Measurements from ENCODE around the gene LRG1.
"Not testable (repeated sequence)": the region's sequence is repeated elsewhere in the genome, so short reads cannot be mapped to it uniquely, and the experiment has no call there.

LRG1 gene

GRCh38 chr19:4528843-4529242, 11.0 kb downstream of the LRG1 start:
- H3K4me3 Mint-ChIP-seq, result no peak overlapping the region
- no peak for ATAC-seq
- no peaks in the 10 kb centered on the region for H3K36me3 Mint-ChIP-seq

DNA sequence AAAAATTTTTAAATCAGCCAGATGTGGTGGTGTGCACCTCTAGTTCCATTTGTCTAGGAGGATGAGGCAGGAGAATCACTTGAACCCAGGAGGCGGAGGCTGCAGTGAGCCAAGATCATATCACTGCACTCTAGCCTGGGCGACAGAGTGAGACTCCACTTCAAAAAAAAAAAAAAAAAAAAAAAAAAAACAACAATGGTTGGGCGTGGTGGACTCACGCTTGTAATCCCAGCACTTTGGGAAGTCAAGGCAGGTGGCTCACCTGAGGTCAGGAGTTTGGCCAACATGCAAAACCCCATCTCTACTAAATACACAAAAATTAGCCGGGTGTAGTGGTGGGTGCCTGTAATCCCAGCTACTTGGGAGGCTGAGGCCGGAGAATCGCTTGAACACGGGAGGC, 12.5 kb downstream of the LRG1 start:
- H3K36me3 Mint-ChIP-seq; H3K27ac Mint-ChIP-seq; DNase-seq (ENCODE audit: low spot score in 2 of 2); H3K9me3 Mint-ChIP-seq; H3K4me3 Mint-ChIP-seq; ATAC-seq; H3K4me1 Mint-ChIP-seq: not testable (repeated sequence)

More at GRCh38 chr19:4528843-4529242, 11.0 kb downstream of the LRG1 start:
- Mint-ChIP-seq H3K4me1 (peaks cover 5% of the 10 kb centered on the region), H3K27ac (no peak overlapping the region), H3K9me3 (no peaks in the 10 kb centered on the region)
- DNase-seq (ENCODE audit: low spot score in 2 of 2), result no peak

GRCh38 chr19:4525563-4526002, 14.3 kb downstream of the LRG1 start:
- DNase-seq (ENCODE audit: low spot score in 2 of 2), result no peak

GRCh38 chr19:4524808-4525562, 14.9 kb downstream of the LRG1 start:
- Mint-ChIP-seq H3K4me1 (peaks cover 5% of the 10 kb centered on the region), H3K36me3 (no peaks in the 10 kb centered on the region), H3K4me3 (no peak overlapping the region), H3K9me3 (no peaks in the 10 kb centered on the region), H3K27ac (no peak overlapping the region)
- ATAC-seq (peak; percentile 82), DNase-seq (ENCODE audit: low spot score in 2 of 2) (peak; percentile 61 to 85)

More at GRCh38 chr19:4525563-4526002, 14.3 kb downstream of the LRG1 start:
- Mint-ChIP-seq H3K9me3 (no peaks in the 10 kb centered on the region), H3K4me3 (no peak overlapping the region), H3K27ac (no peak overlapping the region), H3K4me1 (peaks cover 5% of the 10 kb centered on the region), H3K36me3 (no peaks in the 10 kb centered on the region)
- ATAC-seq, result no peak

DNA sequence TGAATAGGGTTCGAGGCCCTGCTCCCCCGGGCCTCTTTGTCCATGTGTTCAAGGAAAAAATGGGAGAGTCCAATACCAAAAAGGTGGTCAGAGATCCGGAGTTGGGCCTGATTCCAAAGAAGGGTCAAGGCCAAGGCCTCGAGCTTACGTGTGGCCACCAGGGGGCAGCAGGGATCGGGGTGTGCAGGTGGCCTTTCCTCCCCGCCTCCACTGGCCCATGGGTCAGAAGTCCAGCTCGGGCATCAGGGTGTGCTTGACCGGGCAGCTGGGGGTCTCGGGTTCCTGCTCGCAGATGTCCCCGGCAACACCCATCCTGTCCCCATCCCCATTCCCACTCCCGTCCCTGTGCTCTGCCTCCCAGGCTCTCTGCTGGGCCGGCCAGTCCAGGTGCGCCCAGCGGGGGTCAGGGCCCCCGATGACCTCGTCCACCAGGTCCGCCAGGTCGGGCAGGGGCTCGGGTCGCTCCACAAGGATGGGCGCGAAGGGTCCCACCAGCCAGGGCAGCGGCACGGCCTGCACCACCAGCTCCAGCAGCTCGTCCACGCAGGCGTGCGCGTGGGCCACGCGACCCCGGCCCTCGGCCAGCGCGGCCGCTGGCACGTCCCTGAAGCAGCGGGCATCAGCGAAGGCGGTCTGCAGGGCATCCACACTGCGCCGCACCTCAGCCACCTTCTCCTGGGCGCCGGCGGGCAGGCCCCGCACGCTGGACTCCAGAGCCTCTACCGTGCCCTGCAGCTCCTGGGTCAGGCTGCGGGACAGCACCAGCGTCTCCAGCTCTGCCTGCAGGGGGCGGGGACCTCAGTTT, 16.3 kb downstream of the LRG1 start:
- Mint-ChIP-seq H3K9me3 (no peaks in the 10 kb centered on the region), H3K4me1 (peaks cover 5% of the 10 kb centered on the region), H3K36me3 (no peaks in the 10 kb centered on the region), H3K27ac (no peak overlapping the region), H3K4me3 (no peak overlapping the region)
- no peak for ATAC-seq
- peak in 1 of 2 donors; percentile 57 for DNase-seq (ENCODE audit: low spot score in 2 of 2)

- Mint-ChIP-seq H3K36me3 (no peaks in the 10 kb centered on the region), H3K9me3 (no peaks in the 10 kb centered on the region), H3K27ac (no peak overlapping the region), H3K4me3 (no peak overlapping the region), H3K4me1 (peaks cover 5% of the 10 kb centered on the region)
- DNase-seq (ENCODE audit: low spot score in 2 of 2) (no peak), ATAC-seq (no peak)
Measured at GRCh38 chr19:4522291-4523002, 17.4 kb downstream of the LRG1 start.

GRCh38 chr19:4521888-4522242, 18.0 kb downstream of the LRG1 start:
- Mint-ChIP-seq H3K4me3 (no peak overlapping the region), H3K9me3 (no peaks in the 10 kb centered on the region), H3K36me3 (no peaks in the 10 kb centered on the region), H3K27ac (no peak overlapping the region), H3K4me1 (peaks cover 5% of the 10 kb centered on the region)
- DNase-seq (ENCODE audit: low spot score in 2 of 2) (no peak), ATAC-seq (no peak)

- H3K27ac Mint-ChIP-seq, result no peak overlapping the region
- no peak overlapping the region for H3K4me3 Mint-ChIP-seq
- ATAC-seq, result no peak
- DNase-seq (ENCODE audit: low spot score in 2 of 2), result no peak
- H3K9me3 Mint-ChIP-seq, result no peaks in the 10 kb centered on the region
- H3K36me3 Mint-ChIP-seq, result no peaks in the 10 kb centered on the region
- H3K4me1 Mint-ChIP-seq, result peaks cover 5% of the 10 kb centered on the region
Measured at GRCh38 chr19:4521170-4521887, 18.5 kb downstream of the LRG1 start.

GRCh38 chr19:4519521-4520277, 20.1 kb downstream of the LRG1 start:
- ATAC-seq, result no peak

DNA sequence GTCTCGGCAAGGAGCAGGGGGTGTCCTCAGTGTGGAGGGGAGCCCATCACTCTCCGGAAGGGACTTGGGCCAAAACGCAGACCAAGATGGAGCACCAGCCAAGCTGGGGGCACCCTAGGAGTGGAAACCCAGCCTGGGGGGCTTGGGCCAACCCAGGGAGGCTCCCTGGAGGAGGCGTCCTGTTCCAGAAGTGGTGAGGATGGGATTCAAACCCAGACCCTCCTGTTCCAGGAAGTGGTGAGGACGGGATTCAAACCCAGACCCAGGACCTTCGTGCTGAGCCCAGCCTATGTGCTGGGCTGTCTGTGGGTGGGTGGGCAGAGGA, 20.7 kb downstream of the LRG1 start:
- no peaks in the 10 kb centered on the region for H3K4me1 Mint-ChIP-seq
- no peaks in the 10 kb centered on the region for H3K36me3 Mint-ChIP-seq
- H3K4me3 Mint-ChIP-seq, result no peak overlapping the region
- no peak for DNase-seq (ENCODE audit: low spot score in 2 of 2)
- H3K9me3 Mint-ChIP-seq, result no peaks in the 10 kb centered on the region
- ATAC-seq, result no peak
- peak overlapping the region; percentile 12 for H3K27ac Mint-ChIP-seq

More at GRCh38 chr19:4519521-4520277, 20.1 kb downstream of the LRG1 start:
- Mint-ChIP-seq H3K36me3 (no peaks in the 10 kb centered on the region), H3K9me3 (no peaks in the 10 kb centered on the region), H3K4me3 (no peak overlapping the region), H3K4me1 (no peaks in the 10 kb centered on the region), H3K27ac (no peak overlapping the region)
- no peak for DNase-seq (ENCODE audit: low spot score in 2 of 2)

DNA sequence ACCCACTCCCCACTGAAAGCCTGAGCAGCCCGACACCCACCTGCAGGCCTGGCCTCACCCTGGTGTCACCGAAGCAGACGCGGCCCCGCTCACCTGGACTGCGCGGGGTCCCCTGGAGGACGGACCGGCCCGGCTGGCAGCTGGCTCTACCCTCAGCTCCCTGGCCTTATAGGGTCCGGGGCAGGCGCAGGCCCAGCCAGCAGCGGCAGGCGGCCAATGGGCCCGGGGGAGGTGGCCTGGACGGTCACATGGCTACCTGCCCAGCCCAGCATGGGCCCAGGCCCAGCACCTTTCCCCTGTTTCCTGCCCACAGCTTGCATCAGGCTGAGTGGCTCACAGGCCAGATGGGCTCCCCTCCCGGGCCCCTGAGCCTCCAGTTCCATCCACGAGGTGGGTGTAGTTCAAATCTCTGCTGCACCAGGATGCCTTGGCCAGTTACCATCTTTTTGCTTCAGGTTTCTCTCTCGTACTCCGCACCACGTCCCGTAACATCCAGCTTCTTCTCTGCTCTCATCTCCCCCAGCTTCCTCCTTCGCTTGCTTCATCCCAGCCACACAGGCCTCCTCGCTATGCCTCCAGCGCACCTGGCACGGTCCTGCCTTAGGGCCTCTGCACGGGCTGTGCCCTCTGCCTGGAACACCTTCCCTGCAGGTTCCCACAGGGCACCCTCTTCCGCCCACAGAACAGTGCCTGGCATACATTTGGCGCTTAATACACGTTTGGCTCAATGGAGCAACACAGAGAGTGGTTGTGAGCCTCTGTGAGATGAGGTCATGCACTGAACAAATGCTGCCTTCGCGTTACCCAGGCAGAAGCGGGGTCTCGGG, 21.3 kb downstream of the LRG1 start, which contains the start of gene PLIN4:
Gene PLIN4, minus strand, starts transcription at position 142 of the 827 bp plus-strand sequence. CDS start 214 bp downstream, outside the sequence.
- Mint-ChIP-seq H3K27ac (peak within 1 kb of the TSS; percentile 12), H3K9me3 (no peaks in the 10 kb centered on the region), H3K4me1 (no peaks in the 10 kb centered on the region), H3K36me3 (no peaks in the 10 kb centered on the region), H3K4me3 (no peak within 1 kb of the TSS)
- DNase-seq (ENCODE audit: low spot score in 2 of 2) (no peak), ATAC-seq (no peak)

GRCh38 chr19:4517451-4518057, 22.3 kb downstream of the LRG1 start:
- no peak for ATAC-seq
- Mint-ChIP-seq H3K4me1 (no peaks in the 10 kb centered on the region), H3K36me3 (no peaks in the 10 kb centered on the region), H3K4me3 (no peak overlapping the region), H3K27ac (no peak overlapping the region), H3K9me3 (no peaks in the 10 kb centered on the region)
- DNase-seq (ENCODE audit: low spot score in 2 of 2), result no peak

DNA sequence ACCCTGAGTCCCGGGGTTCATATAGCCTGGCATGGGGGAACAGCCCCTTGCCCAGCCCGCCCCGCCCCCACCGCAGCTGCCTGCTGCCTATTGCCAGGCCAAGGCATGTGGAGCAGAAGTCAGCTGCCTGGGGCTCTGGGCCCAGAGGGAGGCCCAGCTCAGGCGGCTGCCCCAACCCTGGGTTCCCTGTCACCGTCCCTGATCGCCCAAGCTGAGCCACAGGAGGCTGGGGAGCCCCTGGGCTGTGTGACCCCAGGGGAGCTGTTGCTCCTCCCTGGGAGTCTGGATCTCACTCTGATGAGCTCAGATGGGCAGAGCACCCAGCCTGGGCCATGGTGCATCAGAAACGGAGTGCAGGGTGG, 22.9 kb downstream of the LRG1 start:
- Mint-ChIP-seq H3K4me3 (no peak overlapping the region), H3K4me1 (no peaks in the 10 kb centered on the region), H3K36me3 (no peaks in the 10 kb centered on the region), H3K27ac (no peak overlapping the region), H3K9me3 (no peaks in the 10 kb centered on the region)
- no peak for DNase-seq (ENCODE audit: low spot score in 2 of 2)
- ATAC-seq, result no peak
